Mononuclear cell (primary cell): ENCODE measurements around the gene FAM3B. TPM values are rescaled to one million over a fixed set of nuclear protein-coding genes. Genes with fewer than 3 reads are reported as not detected.

Experiments
- H3K27me3 ChIP-seq: 2 replicates; pipeline ENCODE4 v1.6.0; 2011; ENCODE audit warnings: low read length, control low read depth; ENCODE audit not compliant: insufficient read depth
- H3K4me1 ChIP-seq: 2 replicates; pipeline ENCODE4 v1.5.1; 2011; ENCODE audit warnings: mild to moderate bottlenecking, low read length, control low read depth; ENCODE audit not compliant: insufficient read depth
- H3K4me3 ChIP-seq: 2 replicates; pipeline ENCODE4 v1.5.1; 2011; ENCODE audit warnings: mild to moderate bottlenecking, low read length, moderate library complexity
- H3K9me3 ChIP-seq: 2 replicates; pipeline ENCODE4 v1.5.1; 2011; ENCODE audit warnings: low read depth, mild to moderate bottlenecking, control low read depth, low read length
- total RNA-seq: library from RNA; depleted of rRNA; stranded (reverse); fragments of >200 nt; gene quantifications from one replicate; pipeline ENCODE4 v1.2.3, GENCODE V29; 2012

Gene FAM3B
- total RNA-seq, 1 donor, result 0.73 TPM

- Histone ChIP-seq H3K27me3 (no peaks in the 10 kb centered on the region), H3K4me3 (no peak overlapping the region), H3K9me3 (no peaks in the 10 kb centered on the region), H3K4me1 (no peaks in the 10 kb centered on the region)
Observed at GRCh38 chr21:41378849-41379248, 62.2 kb downstream of the FAM3B start.

- H3K4me1 ChIP-seq, result no peaks in the 10 kb centered on the region
- no peaks in the 10 kb centered on the region for H3K27me3 ChIP-seq
- no peak overlapping the region for H3K4me3 ChIP-seq
- H3K9me3 ChIP-seq, result no peaks in the 10 kb centered on the region
Observed at GRCh38 chr21:41379901-41380300, 63.3 kb downstream of the FAM3B start.

GRCh38 chr21:41381731-41382130, 65.1 kb downstream of the FAM3B start:
- no peaks in the 10 kb centered on the region for H3K9me3 ChIP-seq
- no peaks in the 10 kb centered on the region for H3K27me3 ChIP-seq
- no peaks in the 10 kb centered on the region for H3K4me1 ChIP-seq
- H3K4me3 ChIP-seq, result no peak overlapping the region

GRCh38 chr21:41387042-41387819, 70.6 kb downstream of the FAM3B start:
- H3K4me3 ChIP-seq, result no peak overlapping the region
- H3K27me3 ChIP-seq, result no peaks in the 10 kb centered on the region
- no peaks in the 10 kb centered on the region for H3K9me3 ChIP-seq
- no peaks in the 10 kb centered on the region for H3K4me1 ChIP-seq

GRCh38 chr21:41387824-41388223, 71.2 kb downstream of the FAM3B start:
- H3K27me3 ChIP-seq, result no peaks in the 10 kb centered on the region
- H3K4me1 ChIP-seq, result no peaks in the 10 kb centered on the region
- no peaks in the 10 kb centered on the region for H3K9me3 ChIP-seq
- no peak overlapping the region for H3K4me3 ChIP-seq

GRCh38 chr21:41388259-41388658, 71.7 kb downstream of the FAM3B start:
- Histone ChIP-seq H3K27me3 (no peaks in the 10 kb centered on the region), H3K4me3 (no peak overlapping the region), H3K9me3 (no peaks in the 10 kb centered on the region), H3K4me1 (no peaks in the 10 kb centered on the region)

GRCh38 chr21:41390043-41390639, 73.5 kb downstream of the FAM3B start:
- Histone ChIP-seq H3K27me3 (no peaks in the 10 kb centered on the region), H3K4me3 (no peak overlapping the region), H3K9me3 (no peaks in the 10 kb centered on the region), H3K4me1 (peaks cover 3% of the 10 kb centered on the region)

- Histone ChIP-seq H3K4me1 (peaks cover 37% of the 10 kb centered on the region), H3K9me3 (no peaks in the 10 kb centered on the region), H3K27me3 (no peaks in the 10 kb centered on the region), H3K4me3 (no peak overlapping the region)
Observed at GRCh38 chr21:41393876-41394465, 77.4 kb downstream of the FAM3B start.

- H3K4me3 ChIP-seq, result no peak overlapping the region
- H3K27me3 ChIP-seq, result no peaks in the 10 kb centered on the region
- H3K4me1 ChIP-seq, result peaks cover 37% of the 10 kb centered on the region
- no peaks in the 10 kb centered on the region for H3K9me3 ChIP-seq
Observed at GRCh38 chr21:41396558-41397075, 80.0 kb downstream of the FAM3B start.

GRCh38 chr21:41397471-41397891, 80.9 kb downstream of the FAM3B start:
- Histone ChIP-seq H3K4me1 (peaks cover 37% of the 10 kb centered on the region), H3K9me3 (no peaks in the 10 kb centered on the region), H3K4me3 (no peak overlapping the region), H3K27me3 (no peaks in the 10 kb centered on the region)

GRCh38 chr21:41398251-41398650, 81.7 kb downstream of the FAM3B start:
- Histone ChIP-seq H3K9me3 (no peaks in the 10 kb centered on the region), H3K4me1 (peaks cover 37% of the 10 kb centered on the region), H3K4me3 (no peak overlapping the region), H3K27me3 (no peaks in the 10 kb centered on the region)

GRCh38 chr21:41398831-41399230, 82.2 kb downstream of the FAM3B start:
- Histone ChIP-seq H3K4me3 (no peak overlapping the region), H3K4me1 (peaks cover 37% of the 10 kb centered on the region), H3K9me3 (no peaks in the 10 kb centered on the region), H3K27me3 (no peaks in the 10 kb centered on the region)

GRCh38 chr21:41399246-41399800, 82.7 kb downstream of the FAM3B start:
- H3K27me3 ChIP-seq, result no peaks in the 10 kb centered on the region
- H3K9me3 ChIP-seq, result no peaks in the 10 kb centered on the region
- H3K4me1 ChIP-seq, result peaks cover 37% of the 10 kb centered on the region
- no peak overlapping the region for H3K4me3 ChIP-seq

- Histone ChIP-seq H3K4me3 (no peak overlapping the region), H3K4me1 (peaks cover 34% of the 10 kb centered on the region), H3K27me3 (no peaks in the 10 kb centered on the region), H3K9me3 (no peaks in the 10 kb centered on the region)
Observed at GRCh38 chr21:41402231-41402630, 85.6 kb downstream of the FAM3B start.

GRCh38 chr21:41402796-41403195, 86.2 kb downstream of the FAM3B start:
- Histone ChIP-seq H3K9me3 (no peaks in the 10 kb centered on the region), H3K4me1 (peaks cover 28% of the 10 kb centered on the region), H3K4me3 (no peak overlapping the region), H3K27me3 (no peaks in the 10 kb centered on the region)
